ENCODE results near the gene RAI1. TPM values are rescaled to one million over a fixed set of nuclear protein-coding genes. Genes with fewer than 3 reads are reported as not detected.

The RAI1 gene
- total RNA-seq, 2 experiments from 2014 or later: 17.1 to 49.4 TPM

- H3K4me2 ChIP-seq (ENCODE audit: low read length): no peak overlapping the region
- no peaks in the 10 kb centered on the region for H3K36me3 ChIP-seq (ENCODE audit: insufficient read depth, low read length)
- intact Hi-C loops (cut with micrococcal nuclease; ENCODE audit: unreplicated experiment): no loop called here
- H3K9me3 ChIP-seq (ENCODE audit: low read length): no peaks in the 10 kb centered on the region
- TF ChIP-seq, protein P1, sequence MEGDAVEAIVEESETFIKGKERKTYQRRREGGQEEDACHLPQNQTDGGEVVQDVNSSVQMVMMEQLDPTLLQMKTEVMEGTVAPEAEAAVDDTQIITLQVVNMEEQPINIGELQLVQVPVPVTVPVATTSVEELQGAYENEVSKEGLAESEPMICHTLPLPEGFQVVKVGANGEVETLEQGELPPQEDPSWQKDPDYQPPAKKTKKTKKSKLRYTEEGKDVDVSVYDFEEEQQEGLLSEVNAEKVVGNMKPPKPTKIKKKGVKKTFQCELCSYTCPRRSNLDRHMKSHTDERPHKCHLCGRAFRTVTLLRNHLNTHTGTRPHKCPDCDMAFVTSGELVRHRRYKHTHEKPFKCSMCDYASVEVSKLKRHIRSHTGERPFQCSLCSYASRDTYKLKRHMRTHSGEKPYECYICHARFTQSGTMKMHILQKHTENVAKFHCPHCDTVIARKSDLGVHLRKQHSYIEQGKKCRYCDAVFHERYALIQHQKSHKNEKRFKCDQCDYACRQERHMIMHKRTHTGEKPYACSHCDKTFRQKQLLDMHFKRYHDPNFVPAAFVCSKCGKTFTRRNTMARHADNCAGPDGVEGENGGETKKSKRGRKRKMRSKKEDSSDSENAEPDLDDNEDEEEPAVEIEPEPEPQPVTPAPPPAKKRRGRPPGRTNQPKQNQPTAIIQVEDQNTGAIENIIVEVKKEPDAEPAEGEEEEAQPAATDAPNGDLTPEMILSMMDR (conservative IDR thresholded peaks at IDR 0.05; ENCODE audit: low read length): no peak
- no peak for TF ChIP-seq EZH2phosphoT487 (IDR thresholded peaks at IDR 0.05; ENCODE audit: borderline replicate concordance, low read depth, low read length)
- H3K9me2 ChIP-seq (ENCODE audit: insufficient read depth, low read length): no peaks in the 10 kb centered on the region
- H3K27ac ChIP-seq (ENCODE audit: low read depth, low read length, poor library complexity, severe bottlenecking): no peak overlapping the region
- no peak for DNase-seq (ENCODE audit: low spot score)
- no peaks in the 10 kb centered on the region for H4K20me1 ChIP-seq (ENCODE audit: insufficient read depth, low read length)
- H2AFZ ChIP-seq (ENCODE audit: low read length): no peak overlapping the region
- no peaks in the 10 kb centered on the region for H3K79me2 ChIP-seq (ENCODE audit: insufficient read depth, low read depth, low read length)
- no TSS peak for BruUV-seq (replicated peaks)
- H3K4me3 ChIP-seq (ENCODE audit: low read depth, low read length, poor library complexity, severe bottlenecking): no peak overlapping the region
- H3K4me1 ChIP-seq (ENCODE audit: insufficient read depth, low read length, poor library complexity, severe bottlenecking): peaks cover 40% of the 10 kb centered on the region
- ChIA-PET POLR2A (no interaction called here), CTCF (ENCODE audit: unreplicated experiment) (no interaction called here)
Observed at GRCh38 chr17:17842111-17842876, 161.0 kb downstream of the RAI1 start.

DNA sequence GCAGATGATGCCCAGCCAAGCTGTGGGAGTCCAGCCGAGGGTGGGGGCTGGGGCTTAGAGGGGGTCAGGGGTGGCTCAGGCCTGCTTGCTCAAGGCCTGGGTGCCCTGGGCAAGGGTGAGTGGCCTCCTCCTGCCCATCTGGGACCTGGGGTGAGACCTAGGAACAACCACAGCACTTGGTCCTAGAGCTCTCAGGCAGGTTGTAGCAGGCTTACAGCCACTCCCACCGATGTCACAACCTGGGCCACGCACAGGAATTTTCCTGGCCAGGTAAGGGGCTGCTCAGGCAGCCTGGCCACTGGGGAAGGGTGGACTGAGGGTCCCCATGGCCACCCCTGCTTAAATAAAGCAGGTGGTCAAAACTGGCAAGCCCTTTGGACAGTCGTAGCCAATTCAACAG is 161.8 kb downstream of the RAI1 start:
- no peak for DNase-seq (ENCODE audit: low spot score)
- Histone ChIP-seq H4K20me1 (ENCODE audit: insufficient read depth, low read length) (no peaks in the 10 kb centered on the region), H3K4me3 (ENCODE audit: low read depth, low read length, poor library complexity, severe bottlenecking) (no peak overlapping the region), H3K36me3 (ENCODE audit: insufficient read depth, low read length) (no peaks in the 10 kb centered on the region), H3K9me3 (ENCODE audit: low read length) (no peaks in the 10 kb centered on the region), H3K4me1 (ENCODE audit: insufficient read depth, low read length, poor library complexity, severe bottlenecking) (peaks cover 32% of the 10 kb centered on the region), H3K79me2 (ENCODE audit: insufficient read depth, low read depth, low read length) (no peaks in the 10 kb centered on the region), H3K27ac (ENCODE audit: low read depth, low read length, poor library complexity, severe bottlenecking) (no peak overlapping the region), H3K4me2 (ENCODE audit: low read length) (no peak overlapping the region), H2AFZ (ENCODE audit: low read length) (no peak overlapping the region), H3K9me2 (ENCODE audit: insufficient read depth, low read length) (no peaks in the 10 kb centered on the region)
- TF ChIP-seq, protein P1 (conservative IDR thresholded peaks at IDR 0.05; ENCODE audit: low read length): no peak
- TF ChIP-seq EZH2phosphoT487 (IDR thresholded peaks at IDR 0.05; ENCODE audit: borderline replicate concordance, low read depth, low read length): no peak
- CTCF ChIA-PET (ENCODE audit: unreplicated experiment): no interaction called here
- intact Hi-C loops (cut with micrococcal nuclease; ENCODE audit: unreplicated experiment): no loop called here
- no TSS peak for BruUV-seq (replicated peaks)
- POLR2A ChIA-PET: no interaction called here

- intact Hi-C loops (cut with micrococcal nuclease; ENCODE audit: unreplicated experiment): no loop called here
- no peak for DNase-seq (ENCODE audit: low spot score)
- no peaks in the 10 kb centered on the region for H3K79me2 ChIP-seq (ENCODE audit: insufficient read depth, low read depth, low read length)
- H3K27ac ChIP-seq (ENCODE audit: low read depth, low read length, poor library complexity, severe bottlenecking): no peak overlapping the region
- H3K4me2 ChIP-seq (ENCODE audit: low read length): no peak overlapping the region
- BruUV-seq (replicated peaks): no TSS peak
- no peaks in the 10 kb centered on the region for H3K36me3 ChIP-seq (ENCODE audit: insufficient read depth, low read length)
- no peaks in the 10 kb centered on the region for H3K9me2 ChIP-seq (ENCODE audit: insufficient read depth, low read length)
- H3K4me1 ChIP-seq (ENCODE audit: insufficient read depth, low read length, poor library complexity, severe bottlenecking): peaks cover 30% of the 10 kb centered on the region
- CTCF ChIA-PET (ENCODE audit: unreplicated experiment): no interaction called here
- TF ChIP-seq, protein P1 (conservative IDR thresholded peaks at IDR 0.05; ENCODE audit: low read length): no peak
- TF ChIP-seq EZH2phosphoT487 (IDR thresholded peaks at IDR 0.05; ENCODE audit: borderline replicate concordance, low read depth, low read length): no peak
- H3K9me3 ChIP-seq (ENCODE audit: low read length): no peaks in the 10 kb centered on the region
- POLR2A ChIA-PET: no interaction called here
- H3K4me3 ChIP-seq (ENCODE audit: low read depth, low read length, poor library complexity, severe bottlenecking): no peak overlapping the region
- no peak overlapping the region for H2AFZ ChIP-seq (ENCODE audit: low read length)
- H4K20me1 ChIP-seq (ENCODE audit: insufficient read depth, low read length): no peaks in the 10 kb centered on the region
Observed at GRCh38 chr17:17844079-17844478, 162.8 kb downstream of the RAI1 start.

Measured in OCI-LY7 (cell line).